ENCODE data around the gene BAHD1.

- TF ChIP-seq POLR2AphosphoS5 (IDR thresholded peaks at IDR 0.05) (no peak), CTCF (IDR thresholded peaks at IDR 0.05) (no peak), POLR2A (IDR thresholded peaks at IDR 0.05; ENCODE audit: low read depth) (no peak), EP300 (IDR thresholded peaks at IDR 0.05) (no peak)
Observed at GRCh38 chr15:40449275-40449674, 8.5 kb downstream of the BAHD1 start.
